Esophagus squamous epithelium (tissue), 5 donors: ENCODE results near the gene CLDN15. TPM values are rescaled to one million over a fixed set of nuclear protein-coding genes. Genes with fewer than 3 reads are reported as not detected.
"Not testable (repeated sequence)": the region's sequence is repeated elsewhere in the genome, so short reads cannot be mapped to it uniquely, and the experiment has no call there.

Experiments used
- DNase-seq: peaks from one replicate; lab custom pipeline; 2025; lab: John Stamatoyannopoulos, UW
- H3K27ac ChIP-seq, 4 donors: fragments of 200-600 bp; sonication (generic); one replicate each; pipeline ENCODE4 v1.5.1; 2016 to 2019; ENCODE audit warnings: mild to moderate bottlenecking in 1 of 4
- H3K27me3 ChIP-seq, 4 donors: fragments of 200-600 bp; sonication (generic); 1 replicate in 3 of 4; 2 replicates in 1 of 4; pipeline versions ENCODE4 v1.5.1 to v1.6.0; 2017 to 2021; ENCODE audit warnings: antibody characterized with exemption in 1 of 4
- H3K36me3 ChIP-seq, 3 donors: fragments of 200-600 bp; sonication (generic); one replicate each; pipeline ENCODE4 v1.5.1; 2016 to 2019
- H3K4me1 ChIP-seq, 3 donors: fragments of 200-600 bp; sonication (generic); one replicate each; pipeline ENCODE4 v1.5.1; 2017 to 2019
- H3K4me3 ChIP-seq, 4 donors: fragments of 200-600 bp; sonication (generic); 1 replicate in 3 of 4; 2 replicates in 1 of 4; pipeline ENCODE4 v1.5.1; 2016 to 2019; ENCODE audit warnings: mild to moderate bottlenecking in 2 of 4, moderate library complexity in 1 of 4
- H3K9me3 ChIP-seq, 3 donors: fragments of 200-600 bp; sonication (generic); one replicate each; pipeline ENCODE4 v1.5.1; 2016 to 2019
- CTCF ChIP-seq, 6 experiments: fragments of 450-650 bp in 4 of 6; fragments of 200-600 bp in 2 of 6; sonication (generic) in 2 of 6; IDR thresholded peaks; one replicate each; pipeline ENCODE4 v1.5.1; 2016 to 2019; ENCODE audit warnings: antibody characterized with exemption in 6 of 6, mild to moderate bottlenecking in 4 of 6, moderate library complexity in 4 of 6
- POLR2A ChIP-seq, 4 donors: fragments of 450-650 bp; IDR thresholded peaks; one replicate each; pipeline ENCODE4 v1.6.1; 2017; ENCODE audit warnings: antibody characterized with exemption in 4 of 4, mild to moderate bottlenecking in 4 of 4, moderate library complexity in 3 of 4
- WGBS, 2 donors: methylation state at CpG; one replicate each; pipeline ENCODE4 v1.1.5; 2018; 5-methylcytosine and 5-hydroxymethylcytosine counted together
- intact Hi-C: fragments of 100-400 bp; cut with DNase I; formaldehyde crosslinking; loops from one replicate; pipeline ENCODE4 v1.15.0; 2022
- total RNA-seq, 4 donors: library from RNA; depleted of rRNA; stranded (reverse); fragments of >200 nt; gene quantifications; one replicate each; pipeline ENCODE4 v1.1.0, GENCODE V29; 2016
- donor health status: DM: yes; HTN: yes; CAD: no.

Gene CLDN15
- total RNA-seq, 4 donors from 2014 or later: 3.1 to 6.7 (median 4.2) TPM

- Histone ChIP-seq H3K4me1 (no peaks in the 10 kb centered on the region), H3K36me3 (peaks cover 0 to 62% (median 9%) of the 10 kb centered on the region in 3 donors), H3K4me3 (no peak overlapping the region), H3K27me3 (peaks cover 0 to 22% (median 3%) of the 10 kb centered on the region in 4 donors), H3K27ac (no peak overlapping the region), H3K9me3 (no peaks in the 10 kb centered on the region)
- TF ChIP-seq POLR2A (IDR thresholded peaks at IDR 0.05): no peak
- DNase-seq: no peak
- WGBS, 2 donors: 89 to 90% methylated on average over 9 to 16 of the region's 17 CpGs
- intact Hi-C loops: no loop called here
These were observed 30.1 kb downstream of the CLDN15 start for GRCh38 chr7:101207459-101207858.

DNA sequence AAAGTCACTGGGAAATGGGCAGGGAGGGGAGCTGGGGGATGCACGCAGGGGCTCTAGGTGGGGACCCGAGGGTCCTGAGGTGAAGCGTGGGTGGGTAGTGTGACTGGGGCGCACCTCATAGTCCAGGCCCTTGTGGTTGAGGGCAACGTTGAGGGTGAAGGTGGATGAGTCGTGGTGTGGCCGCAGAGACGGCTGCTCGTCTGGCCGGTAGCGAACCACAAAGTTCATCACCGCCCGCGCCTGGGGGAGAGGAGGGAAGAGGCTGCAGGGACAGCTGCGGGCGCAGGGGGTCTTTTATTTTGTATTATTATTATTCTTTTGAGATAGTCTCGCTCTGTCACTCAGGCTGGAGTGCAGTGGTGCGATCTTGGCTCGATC lies 30.9 kb downstream of the CLDN15 start:
- TF ChIP-seq CTCF (IDR thresholded peaks at IDR 0.05): no peak
- intact Hi-C loops: no loop called here
- no peak for DNase-seq

GRCh38 chr7:101205901-101206664 lies 31.5 kb downstream of the CLDN15 start:
- TF ChIP-seq CTCF (IDR thresholded peaks at IDR 0.05): no peak
- no peak overlapping the region for H3K27ac ChIP-seq
- 78 to 82% methylated on average over 22 to 23 of the region's 32 CpGs for WGBS, 2 donors
- H3K36me3 ChIP-seq: peaks cover 0 to 48% (median 9%) of the 10 kb centered on the region in 3 donors
- no peak overlapping the region for H3K4me3 ChIP-seq
- no peaks in the 10 kb centered on the region for H3K9me3 ChIP-seq
- peaks cover 6 to 13% (median 10%) of the 10 kb centered on the region in 3 donors for H3K4me1 ChIP-seq
- no peak for DNase-seq
- H3K27me3 ChIP-seq: peaks cover 0 to 36% (median 12%) of the 10 kb centered on the region in 4 donors
- intact Hi-C loops: no loop called here

More for the DNA sequence above, 30.9 kb downstream of the CLDN15 start:
- WGBS, 2 donors: 85 to 87% methylated on average over 19 of the region's 19 CpGs
- peaks cover 5 to 8% (median 7%) of the 10 kb centered on the region in 3 donors for H3K4me1 ChIP-seq
- peaks cover 0 to 30% (median 10%) of the 10 kb centered on the region in 4 donors for H3K27me3 ChIP-seq
- H3K36me3 ChIP-seq: peaks cover 0 to 54% (median 9%) of the 10 kb centered on the region in 3 donors
- no peak overlapping the region for H3K27ac ChIP-seq
- H3K9me3 ChIP-seq: no peaks in the 10 kb centered on the region
- no peak overlapping the region for H3K4me3 ChIP-seq

- Histone ChIP-seq H3K4me1 (peaks cover 6 to 14% (median 10%) of the 10 kb centered on the region in 3 donors), H3K36me3 (peaks cover 0 to 28% (median 0%) of the 10 kb centered on the region in 3 donors), H3K27me3 (peaks cover 0 to 56% (median 16%) of the 10 kb centered on the region in 4 donors)
- DNase-seq, H3K9me3 ChIP-seq, H3K27ac ChIP-seq, H3K4me3 ChIP-seq, intact Hi-C loops: not testable (repeated sequence)
- WGBS, 2 donors: 64 to 73% methylated on average over 17 to 19 of the region's 22 CpGs
These were observed 33.6 kb downstream of the CLDN15 start for GRCh38 chr7:101203740-101204738.

DNA sequence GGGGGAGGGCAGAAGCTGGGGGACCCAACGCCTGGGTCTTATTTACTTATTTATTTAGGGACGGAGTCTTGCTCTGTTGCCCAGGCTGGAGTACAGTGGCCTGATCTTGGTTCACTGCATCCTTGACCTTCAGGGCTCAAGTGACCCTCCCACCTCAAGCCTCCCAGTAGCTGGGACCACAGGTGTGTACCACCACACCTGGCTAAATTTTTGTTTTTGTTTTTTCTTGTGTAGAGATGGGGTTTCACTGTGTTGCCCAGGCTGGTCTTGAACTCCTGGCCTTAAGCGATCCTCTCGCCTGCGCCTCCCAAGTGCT lies 35.0 kb downstream of the CLDN15 start:
- Histone ChIP-seq H3K27ac (no peak overlapping the region), H3K4me1 (peaks cover 6 to 14% (median 10%) of the 10 kb centered on the region in 3 donors), H3K9me3 (no peaks in the 10 kb centered on the region), H3K4me3 (no peak overlapping the region), H3K36me3 (peaks cover 0 to 13% (median 0%) of the 10 kb centered on the region in 3 donors), H3K27me3 (peaks cover 0 to 71% (median 16%) of the 10 kb centered on the region in 4 donors)
- TF ChIP-seq CTCF (IDR thresholded peaks at IDR 0.05) (no peak), POLR2A (IDR thresholded peaks at IDR 0.05) (no peak)
- intact Hi-C loops: no loop called here
- WGBS, 2 donors: 70 to 77% methylated on average over 2 to 4 of the region's 5 CpGs
- DNase-seq: no peak
